ENCODE measurements around the gene FUOM. TPM values are rescaled to one million over a fixed set of nuclear protein-coding genes. Genes with fewer than 3 reads are reported as not detected.

FUOM gene
- total RNA-seq, 1 experiment from 2014 or later: 33.3 TPM

- Histone ChIP-seq H3K4me2 (ENCODE audit: low read length) (no peak overlapping the region), H3K9ac (ENCODE audit: low read length) (no peak overlapping the region), H3K9me2 (replicated peaks; ENCODE audit: low read length) (no peaks in the 10 kb centered on the region), H3K9me3 (ENCODE audit: low read length) (no peaks in the 10 kb centered on the region), H3K27ac (ENCODE audit: low read length) (no peak overlapping the region), H4K20me1 (ENCODE audit: low read length) (no peaks in the 10 kb centered on the region), H3K4me3 (ENCODE audit: low read length) (no peak overlapping the region), H3K36me3 (ENCODE audit: low read depth, low read length) (peaks cover 4% of the 10 kb centered on the region; the same call in 1 of the 2 replicates), H2AFZ (ENCODE audit: low read length) (no peak overlapping the region), H3K79me2 (ENCODE audit: low read length) (0 out of 2 replicates have a peak, but pooled peaks cover under 1% of the 10 kb centered on the region), H3K27me3 (ENCODE audit: low read length) (no peaks in the 10 kb centered on the region), H3K4me1 (ENCODE audit: insufficient read depth, low read length) (no peaks in the 10 kb centered on the region), H3F3A (ENCODE audit: low read length, unreplicated experiment) (no peaks in the 10 kb centered on the region)
- intact Hi-C loops (cut with micrococcal nuclease): no loop called here
- ChIA-PET POLR2A (ENCODE audit: unreplicated experiment) (no interaction called here), CTCF (no interaction called here)
- no TSS peak for BruUV-seq (replicated peaks)
- TF ChIP-seq EZH2phosphoT487 (IDR thresholded peaks at IDR 0.05; ENCODE audit: borderline replicate concordance, low read length): no peak
- no peak for TF ChIP-seq EZH2 (IDR thresholded peaks at IDR 0.05; ENCODE audit: low read length, unreplicated experiment)
- no peak for TF ChIP-seq CTCF (conservative IDR thresholded peaks at IDR 0.05; ENCODE audit: low read depth, low read length)
- no peak for ATAC-seq
- peak; percentile 30 for DNase-seq
Observed at GRCh38 chr10:133315847-133316246, 42.0 kb downstream of the FUOM start.

GRCh38 chr10:133314911-133315310, 42.9 kb downstream of the FUOM start:
- Histone ChIP-seq H3K36me3 (ENCODE audit: low read depth, low read length) (peaks cover 4% of the 10 kb centered on the region; the same call in 1 of the 2 replicates), H3K9ac (ENCODE audit: low read length) (no peak overlapping the region), H3K4me1 (ENCODE audit: insufficient read depth, low read length) (peaks cover 5% of the 10 kb centered on the region), H3K4me2 (ENCODE audit: low read length) (no peak overlapping the region), H3K4me3 (ENCODE audit: low read length) (no peak overlapping the region), H3K9me3 (ENCODE audit: low read length) (no peaks in the 10 kb centered on the region), H3K27ac (ENCODE audit: low read length) (no peak overlapping the region), H3K27me3 (ENCODE audit: low read length) (no peaks in the 10 kb centered on the region), H2AFZ (ENCODE audit: low read length) (no peak overlapping the region), H3K9me2 (replicated peaks; ENCODE audit: low read length) (no peaks in the 10 kb centered on the region), H4K20me1 (ENCODE audit: low read length) (no peaks in the 10 kb centered on the region), H3K79me2 (ENCODE audit: low read length) (peaks cover 10% of the 10 kb centered on the region), H3F3A (ENCODE audit: low read length, unreplicated experiment) (no peaks in the 10 kb centered on the region)
- TF ChIP-seq CTCF (conservative IDR thresholded peaks at IDR 0.05; ENCODE audit: low read depth, low read length): no peak
- no peak for TF ChIP-seq EZH2phosphoT487 (IDR thresholded peaks at IDR 0.05; ENCODE audit: borderline replicate concordance, low read length)
- no peak for TF ChIP-seq EZH2 (IDR thresholded peaks at IDR 0.05; ENCODE audit: low read length, unreplicated experiment)
- ATAC-seq (no peak), DNase-seq (no peak)
- CTCF ChIA-PET: no interaction called here
- POLR2A ChIA-PET (ENCODE audit: unreplicated experiment): no interaction called here
- BruUV-seq (replicated peaks): no TSS peak
- intact Hi-C loops (cut with micrococcal nuclease): no loop called here

GRCh38 chr10:133313192-133313591, 44.6 kb downstream of the FUOM start:
- ChIA-PET CTCF (no interaction called here), POLR2A (ENCODE audit: unreplicated experiment) (no interaction called here)
- Histone ChIP-seq H3K79me2 (ENCODE audit: low read length) (peaks cover 17% of the 10 kb centered on the region), H3K9me3 (ENCODE audit: low read length) (no peaks in the 10 kb centered on the region), H3K4me2 (ENCODE audit: low read length) (no peak overlapping the region), H3K9ac (ENCODE audit: low read length) (no peak overlapping the region), H2AFZ (ENCODE audit: low read length) (no peak overlapping the region), H3K36me3 (ENCODE audit: low read depth, low read length) (peaks cover 4% of the 10 kb centered on the region; the same call in 1 of the 2 replicates), H3K27me3 (ENCODE audit: low read length) (no peaks in the 10 kb centered on the region), H3K27ac (ENCODE audit: low read length) (no peak overlapping the region), H3K4me3 (ENCODE audit: low read length) (no peak overlapping the region), H3K9me2 (replicated peaks; ENCODE audit: low read length) (no peaks in the 10 kb centered on the region), H3F3A (ENCODE audit: low read length, unreplicated experiment) (no peaks in the 10 kb centered on the region), H4K20me1 (ENCODE audit: low read length) (no peaks in the 10 kb centered on the region), H3K4me1 (ENCODE audit: insufficient read depth, low read length) (peaks cover 9% of the 10 kb centered on the region)
- DNase-seq (no peak), ATAC-seq (no peak)
- TF ChIP-seq EZH2phosphoT487 (IDR thresholded peaks at IDR 0.05; ENCODE audit: borderline replicate concordance, low read length) (no peak), CTCF (conservative IDR thresholded peaks at IDR 0.05; ENCODE audit: low read depth, low read length) (no peak), EZH2 (IDR thresholded peaks at IDR 0.05; ENCODE audit: low read length, unreplicated experiment) (no peak)
- no TSS peak for BruUV-seq (replicated peaks)
- intact Hi-C loops (cut with micrococcal nuclease): no loop called here
